ENCODE measurements around the gene PNO1.

The PNO1 gene

GRCh38 chr2:68177541-68177940, 19.9 kb downstream of the PNO1 start:
- no peaks in the 10 kb centered on the region for H3K9me3 ChIP-seq (replicated peaks in 1 of 2; ENCODE audit: control insufficient read depth in 2 of 2, insufficient read depth in 1 of 2, low read depth in 1 of 2, low read length in 2 of 2)
- H3K4ac ChIP-seq (ENCODE audit: low read length) = no peak overlapping the region
- no peak overlapping the region for H3K14ac ChIP-seq (ENCODE audit: low read length)
- no peaks in the 10 kb centered on the region for H3K27me3 ChIP-seq (ENCODE audit: control insufficient read depth in 3 of 3, insufficient read depth in 3 of 3, low read depth in 1 of 3, low read length in 3 of 3)
- no peak overlapping the region for H3K23ac ChIP-seq (ENCODE audit: low read depth, low read length, poor library complexity)
- no peak overlapping the region for H2BK5ac ChIP-seq (ENCODE audit: low read length)
- no peak overlapping the region for H3K27ac ChIP-seq (replicated peaks; ENCODE audit: low read length)
- H3K4me3 ChIP-seq (ENCODE audit: low read length in 2 of 2) = no peak overlapping the region
- H4K91ac ChIP-seq (ENCODE audit: low read depth, low read length, poor library complexity) = no peak overlapping the region
- WGBS, 2 donors (ENCODE audit: extremely low coverage in 2 of 2, insufficient read length in 2 of 2, insufficient replicate concordance in 1 of 2) = no CpG with 5 or more reads among the region's 2 CpGs
- H3K9ac ChIP-seq (ENCODE audit: low read depth, low read length, poor library complexity) = no peak overlapping the region
- no peak overlapping the region for H2AFZ ChIP-seq (ENCODE audit: low read length)
- no peak overlapping the region for H3K18ac ChIP-seq (ENCODE audit: low read length)
- H3K36me3 ChIP-seq (replicated peaks in 1 of 2; ENCODE audit: control insufficient read depth in 2 of 2, insufficient read depth in 2 of 2, low read length in 2 of 2) = peaks cover 3 to 95% of the 10 kb centered on the region in 2 donors
- no peak overlapping the region for H3K4me2 ChIP-seq (ENCODE audit: insufficient read depth, low read length, poor library complexity, severe bottlenecking)
- H2BK15ac ChIP-seq (ENCODE audit: low read length) = no peak overlapping the region
- no peak for DNase-seq (ENCODE audit: low spot score)
- H2AK5ac ChIP-seq (ENCODE audit: low read depth, low read length) = no peak overlapping the region
- no peaks in the 10 kb centered on the region for H3K4me1 ChIP-seq (ENCODE audit: control insufficient read depth in 2 of 2, insufficient read depth in 1 of 2, low read depth in 1 of 2, low read length in 2 of 2)
- H2BK12ac ChIP-seq (ENCODE audit: low read length) = no peak overlapping the region
- no peaks in the 10 kb centered on the region for H3K79me1 ChIP-seq (ENCODE audit: low read depth, low read length)
- no peak overlapping the region for H4K8ac ChIP-seq (ENCODE audit: low read depth, low read length)
- H2BK120ac ChIP-seq (ENCODE audit: low read depth, low read length) = no peak overlapping the region

GRCh38 chr2:68178432-68178831, 20.7 kb downstream of the PNO1 start:
- Histone ChIP-seq H2BK12ac (ENCODE audit: low read length) (no peak overlapping the region), H3K9ac (ENCODE audit: low read depth, low read length, poor library complexity) (no peak overlapping the region), H3K27ac (replicated peaks; ENCODE audit: low read length) (no peak overlapping the region), H3K36me3 (replicated peaks in 1 of 2; ENCODE audit: control insufficient read depth in 2 of 2, insufficient read depth in 2 of 2, low read length in 2 of 2) (peaks cover 3 to 95% of the 10 kb centered on the region in 2 donors), H3K4ac (ENCODE audit: low read length) (no peak overlapping the region), H2BK5ac (ENCODE audit: low read length) (no peak overlapping the region), H3K4me3 (ENCODE audit: low read length in 2 of 2) (no peak overlapping the region), H3K9me3 (replicated peaks in 1 of 2; ENCODE audit: control insufficient read depth in 2 of 2, insufficient read depth in 1 of 2, low read depth in 1 of 2, low read length in 2 of 2) (no peaks in the 10 kb centered on the region), H2AFZ (ENCODE audit: low read length) (no peak overlapping the region), H4K91ac (ENCODE audit: low read depth, low read length, poor library complexity) (no peak overlapping the region), H2BK120ac (ENCODE audit: low read depth, low read length) (no peak overlapping the region), H3K14ac (ENCODE audit: low read length) (no peak overlapping the region), H2AK5ac (ENCODE audit: low read depth, low read length) (no peak overlapping the region), H4K8ac (ENCODE audit: low read depth, low read length) (no peak overlapping the region), H2BK15ac (ENCODE audit: low read length) (no peak overlapping the region), H3K23ac (ENCODE audit: low read depth, low read length, poor library complexity) (no peak overlapping the region), H3K27me3 (ENCODE audit: control insufficient read depth in 3 of 3, insufficient read depth in 3 of 3, low read depth in 1 of 3, low read length in 3 of 3) (no peaks in the 10 kb centered on the region), H3K18ac (ENCODE audit: low read length) (no peak overlapping the region), H3K4me1 (ENCODE audit: control insufficient read depth in 2 of 2, insufficient read depth in 1 of 2, low read depth in 1 of 2, low read length in 2 of 2) (no peaks in the 10 kb centered on the region), H3K79me1 (ENCODE audit: low read depth, low read length) (no peaks in the 10 kb centered on the region), H3K4me2 (ENCODE audit: insufficient read depth, low read length, poor library complexity, severe bottlenecking) (no peak overlapping the region)
- WGBS, 2 donors (ENCODE audit: extremely low coverage in 2 of 2, insufficient read length in 2 of 2, insufficient replicate concordance in 1 of 2) = no CpG with 5 or more reads among the region's 3 CpGs
- DNase-seq (ENCODE audit: low spot score) = no peak

DNA sequence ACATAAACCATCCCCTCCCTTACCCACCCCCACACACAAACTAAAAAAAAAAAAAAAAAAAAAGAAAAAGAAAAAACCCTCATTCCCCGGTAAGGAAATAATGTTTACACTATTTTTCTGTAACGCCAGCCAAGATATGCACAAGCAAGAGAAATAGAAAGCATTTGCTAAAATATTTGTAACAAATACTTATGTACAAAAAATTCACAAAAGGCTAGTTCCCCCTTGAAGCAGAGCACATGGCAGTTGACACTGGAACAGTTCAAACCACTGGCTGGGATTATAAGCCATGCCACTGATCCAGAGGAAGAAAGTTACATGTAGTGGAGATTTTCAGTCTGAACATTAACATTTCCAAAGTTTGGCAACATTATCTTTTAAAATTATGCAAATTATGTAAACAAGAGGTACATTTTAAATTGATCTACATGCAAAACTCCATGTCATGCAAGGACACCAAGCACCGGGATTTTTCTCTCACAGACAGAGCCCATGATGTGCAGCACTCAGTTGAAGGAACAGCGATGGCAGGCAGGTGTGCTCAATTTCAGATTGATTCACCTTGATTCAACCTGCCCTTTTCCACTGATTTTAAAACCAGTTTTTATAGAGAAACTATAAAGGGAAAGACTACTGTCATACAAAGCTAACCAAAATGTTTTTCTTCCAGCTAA, 21.4 kb downstream of the PNO1 start:
- no peak overlapping the region for H3K9ac ChIP-seq (ENCODE audit: low read depth, low read length, poor library complexity)
- no peak overlapping the region for H4K8ac ChIP-seq (ENCODE audit: low read depth, low read length)
- no peak overlapping the region for H2BK5ac ChIP-seq (ENCODE audit: low read length)
- H2BK12ac ChIP-seq (ENCODE audit: low read length) = no peak overlapping the region
- no peak overlapping the region for H3K4ac ChIP-seq (ENCODE audit: low read length)
- no peak overlapping the region for H2AFZ ChIP-seq (ENCODE audit: low read length)
- H3K23ac ChIP-seq (ENCODE audit: low read depth, low read length, poor library complexity) = no peak overlapping the region
- H2BK15ac ChIP-seq (ENCODE audit: low read length) = no peak overlapping the region
- no peak overlapping the region for H3K4me3 ChIP-seq (ENCODE audit: low read length in 2 of 2)
- no peak overlapping the region for H4K91ac ChIP-seq (ENCODE audit: low read depth, low read length, poor library complexity)
- peaks cover 6 to 95% of the 10 kb centered on the region in 2 donors for H3K36me3 ChIP-seq (replicated peaks in 1 of 2; ENCODE audit: control insufficient read depth in 2 of 2, insufficient read depth in 2 of 2, low read length in 2 of 2)
- WGBS, 2 donors (ENCODE audit: extremely low coverage in 2 of 2, insufficient read length in 2 of 2, insufficient replicate concordance in 1 of 2) = no CpG with 5 or more reads among the region's 4 CpGs
- no peak overlapping the region for H3K18ac ChIP-seq (ENCODE audit: low read length)
- H2AK5ac ChIP-seq (ENCODE audit: low read depth, low read length) = no peak overlapping the region
- H2BK120ac ChIP-seq (ENCODE audit: low read depth, low read length) = no peak overlapping the region
- no peaks in the 10 kb centered on the region for H3K79me1 ChIP-seq (ENCODE audit: low read depth, low read length)
- no peaks in the 10 kb centered on the region for H3K27me3 ChIP-seq (ENCODE audit: control insufficient read depth in 3 of 3, insufficient read depth in 3 of 3, low read depth in 1 of 3, low read length in 3 of 3)
- no peak overlapping the region for H3K4me2 ChIP-seq (ENCODE audit: insufficient read depth, low read length, poor library complexity, severe bottlenecking)
- no peak overlapping the region for H3K14ac ChIP-seq (ENCODE audit: low read length)
- H3K27ac ChIP-seq (replicated peaks; ENCODE audit: low read length) = no peak overlapping the region
- no peak for DNase-seq (ENCODE audit: low spot score)
- H3K9me3 ChIP-seq (replicated peaks in 1 of 2; ENCODE audit: control insufficient read depth in 2 of 2, insufficient read depth in 1 of 2, low read depth in 1 of 2, low read length in 2 of 2) = no peaks in the 10 kb centered on the region
- H3K4me1 ChIP-seq (ENCODE audit: control insufficient read depth in 2 of 2, insufficient read depth in 1 of 2, low read depth in 1 of 2, low read length in 2 of 2) = no peaks in the 10 kb centered on the region

DNA sequence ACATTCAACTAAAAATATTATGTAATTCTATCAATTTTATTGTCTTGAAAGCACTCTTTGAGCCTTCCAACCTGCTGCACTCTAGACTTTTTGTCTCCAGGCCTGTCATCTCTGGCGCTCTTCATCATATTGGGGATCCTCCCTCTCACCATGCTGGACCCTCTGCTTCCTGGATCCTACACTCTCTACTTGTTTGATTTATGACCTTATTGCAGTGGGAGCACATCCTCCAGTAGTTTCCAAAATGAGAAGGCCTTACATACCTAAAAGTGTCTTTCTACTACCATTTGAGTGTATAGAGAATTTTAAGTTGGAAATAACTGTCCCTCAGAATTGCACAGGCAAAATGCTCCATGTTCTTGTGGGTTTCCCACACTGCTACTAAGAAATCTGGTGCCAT, 25.2 kb downstream of the PNO1 start:
- no peak overlapping the region for H3K9ac ChIP-seq (ENCODE audit: low read depth, low read length, poor library complexity)
- H2BK12ac ChIP-seq (ENCODE audit: low read length) = no peak overlapping the region
- WGBS, 2 donors (ENCODE audit: extremely low coverage in 2 of 2, insufficient read length in 2 of 2, insufficient replicate concordance in 1 of 2) = no CpG with 5 or more reads among the region's 1 CpG
- no peak overlapping the region for H2AFZ ChIP-seq (ENCODE audit: low read length)
- H2BK15ac ChIP-seq (ENCODE audit: low read length) = no peak overlapping the region
- no peak overlapping the region for H2BK5ac ChIP-seq (ENCODE audit: low read length)
- H2BK120ac ChIP-seq (ENCODE audit: low read depth, low read length) = no peak overlapping the region
- no peaks in the 10 kb centered on the region for H3K27me3 ChIP-seq (ENCODE audit: control insufficient read depth in 3 of 3, insufficient read depth in 3 of 3, low read depth in 1 of 3, low read length in 3 of 3)
- H3K4me1 ChIP-seq (ENCODE audit: control insufficient read depth in 2 of 2, insufficient read depth in 1 of 2, low read depth in 1 of 2, low read length in 2 of 2) = no peaks in the 10 kb centered on the region
- H4K91ac ChIP-seq (ENCODE audit: low read depth, low read length, poor library complexity) = no peak overlapping the region
- H3K27ac ChIP-seq (replicated peaks; ENCODE audit: low read length) = no peak overlapping the region
- no peak overlapping the region for H3K4ac ChIP-seq (ENCODE audit: low read length)
- no peak overlapping the region for H4K8ac ChIP-seq (ENCODE audit: low read depth, low read length)
- no peak for DNase-seq (ENCODE audit: low spot score)
- H3K4me2 ChIP-seq (ENCODE audit: insufficient read depth, low read length, poor library complexity, severe bottlenecking) = no peak overlapping the region
- H3K14ac ChIP-seq (ENCODE audit: low read length) = no peak overlapping the region
- H3K18ac ChIP-seq (ENCODE audit: low read length) = no peak overlapping the region
- H3K23ac ChIP-seq (ENCODE audit: low read depth, low read length, poor library complexity) = no peak overlapping the region
- H2AK5ac ChIP-seq (ENCODE audit: low read depth, low read length) = no peak overlapping the region
- no peak overlapping the region for H3K4me3 ChIP-seq (ENCODE audit: low read length in 2 of 2)
- H3K9me3 ChIP-seq (replicated peaks in 1 of 2; ENCODE audit: control insufficient read depth in 2 of 2, insufficient read depth in 1 of 2, low read depth in 1 of 2, low read length in 2 of 2) = no peaks in the 10 kb centered on the region
- H3K79me1 ChIP-seq (ENCODE audit: low read depth, low read length) = no peaks in the 10 kb centered on the region
- peaks cover 3 to 86% of the 10 kb centered on the region in 2 donors for H3K36me3 ChIP-seq (replicated peaks in 1 of 2; ENCODE audit: control insufficient read depth in 2 of 2, insufficient read depth in 2 of 2, low read length in 2 of 2)
